ENCODE data around the gene CDK9. TPM values are rescaled to one million over a fixed set of nuclear protein-coding genes. Genes with fewer than 3 reads are reported as not detected.

Gene CDK9
- total and polyA plus RNA-seq, 10 of the 15 experiments (the other 5 are each of a cell fraction or from before 2014, with no cell fraction given): 7.3 to 92.6 (median 51.6) TPM

GRCh38 chr9:127763918-127764384 is 21.9 kb upstream of the CDK9 start:
- Histone ChIP-seq H3K27ac (ENCODE audit: control insufficient read depth, insufficient read depth) (no peak overlapping the region), H3K36me3 (ENCODE audit: control insufficient read depth in 2 of 2, insufficient read depth in 2 of 2, low read length in 1 of 2) (peaks cover 5 to 30% of the 10 kb centered on the region in 2 experiments), H3K9ac (ENCODE audit: control insufficient read depth, insufficient read depth, low read length) (no peak overlapping the region), H3K4me2 (ENCODE audit: control insufficient read depth, insufficient read depth) (no peak overlapping the region), H3K9me3 (replicated peaks; ENCODE audit: control insufficient read depth, insufficient read depth, low read length) (no peaks in the 10 kb centered on the region), H3K4me1 (ENCODE audit: control insufficient read depth, insufficient read depth, low read length) (peaks cover 7% of the 10 kb centered on the region), H2AFZ (ENCODE audit: control insufficient read depth, low read depth, low read length) (no peak overlapping the region), H3K79me2 (ENCODE audit: control insufficient read depth, insufficient read depth, low read length) (no peaks in the 10 kb centered on the region; the same call in none of the 2 replicates), H4K20me1 (ENCODE audit: control insufficient read depth, insufficient read depth) (0 out of 2 replicates have a peak, but pooled peaks cover 4% of the 10 kb centered on the region), H3K4me3 (no peak overlapping the region), H3K27me3 (replicated peaks in 1 of 2; ENCODE audit: control insufficient read depth in 2 of 2, insufficient read depth in 2 of 2, low read length in 1 of 2) (no peaks in the 10 kb centered on the region)
- 82% methylated on average over 7 of the region's 7 CpGs for WGBS (ENCODE audit: insufficient coverage, insufficient replicate concordance, low lambda C conversion rate, missing lambda C conversion rate)
- ChIA-PET RAD21 (ENCODE audit: unreplicated experiment) (interaction anchor here (0.5 to 3.5 kb wide), 7 partner anchors 14 to 157 kb away, joined by 3 to 18 read pairs (median 11); partner anchors contain the start of genes CDK9, SH2D3C, ST6GALNAC4 and TOR2A), POLR2A (interaction anchor here (1.4 kb wide), 1 partner anchor 29 kb away, joined by 5 read pairs; the partner anchor contains the start of gene TOR2A), CTCF (interaction anchor here (0.7 to 1.8 kb wide), 10 partner anchors 12 to 272 kb away, joined by 3 to 15 read pairs (median 5); partner anchors contain the start of genes SH2D3C and TOR2A), SMC1A (ENCODE audit: uncharacterized antibody, unreplicated experiment) (interaction anchor here (1.0 to 2.1 kb wide), 8 partner anchors 11 to 106 kb away, joined by 3 to 5 read pairs (median 3); partner anchors contain the start of genes ENG and TOR2A)
- DNase-seq (ENCODE audit: low read depth, low spot score) (no peak), FAIRE-seq (no peak), ATAC-seq (peak; percentile 78)
- in situ Hi-C loops (cut with MboI): no loop called here
- intact Hi-C loops (cut with micrococcal nuclease; ENCODE audit: unreplicated experiment): loop anchor here (1.0 kb wide), 1 partner anchor 20 kb away; no protein-coding TSS in a partner anchor
- TSS peak; percentile 37 for BruUV-seq (replicated peaks)
- peak; percentile 31 to 47 (median 45); a peak in 5 of 6 replicates for TF ChIP-seq CTCF (IDR thresholded peaks at IDR 0.05 in 2 of 3, conservative IDR thresholded peaks at IDR 0.05 in 1 of 3; ENCODE audit: control insufficient read depth in 2 of 3, extremely low read depth in 1 of 3, insufficient read depth in 1 of 3, low read depth in 3 of 3, low read length in 3 of 3)
- peak; percentile 50; the same call in 1 of the 2 replicates for TF ChIP-seq SMC3 (IDR thresholded peaks at IDR 0.05; ENCODE audit: borderline replicate concordance, low read length)
- TF ChIP-seq TCF7 (IDR thresholded peaks at IDR 0.05; ENCODE audit: borderline replicate concordance): no peak
- peak; percentile 46 for TF ChIP-seq RAD21 (IDR thresholded peaks at IDR 0.05; ENCODE audit: insufficient read depth, low read depth, low read length)
